Measurements from ENCODE around the gene CEP112.
"Not testable (repeated sequence)": the region's sequence is repeated elsewhere in the genome, so short reads cannot be mapped to it uniquely, and the experiment has no call there.

The CEP112 gene

DNA sequence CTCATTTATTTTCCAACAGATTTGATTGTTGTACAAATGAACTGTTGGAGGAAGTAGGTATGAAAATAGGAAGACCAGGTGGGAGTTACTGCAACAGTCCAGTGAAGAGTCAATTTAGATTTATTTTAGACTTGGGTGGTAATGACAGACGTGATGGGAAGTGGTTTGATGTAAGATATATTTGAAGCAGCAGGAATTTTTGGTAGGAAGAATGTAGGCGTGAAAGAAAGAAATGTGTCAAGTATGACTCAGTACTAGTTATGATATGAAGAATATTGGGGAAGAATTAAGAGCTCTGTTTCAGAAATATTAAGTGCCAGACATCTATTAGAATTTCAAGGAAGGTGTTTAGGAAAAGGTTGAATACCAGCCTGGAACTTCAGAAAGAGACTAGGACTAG, 382.6 kb downstream of the CEP112 start:
- no peak overlapping the region for H3K4me3 Mint-ChIP-seq
- no peaks in the 10 kb centered on the region for H3K4me1 Mint-ChIP-seq
- H3K9me3 Mint-ChIP-seq: peaks cover 35% of the 10 kb centered on the region
- H3K36me3 Mint-ChIP-seq (ENCODE audit: low read depth): peaks cover 50% of the 10 kb centered on the region
- H3K27ac Mint-ChIP-seq: no peak overlapping the region
- TF ChIP-seq, protein P1, sequence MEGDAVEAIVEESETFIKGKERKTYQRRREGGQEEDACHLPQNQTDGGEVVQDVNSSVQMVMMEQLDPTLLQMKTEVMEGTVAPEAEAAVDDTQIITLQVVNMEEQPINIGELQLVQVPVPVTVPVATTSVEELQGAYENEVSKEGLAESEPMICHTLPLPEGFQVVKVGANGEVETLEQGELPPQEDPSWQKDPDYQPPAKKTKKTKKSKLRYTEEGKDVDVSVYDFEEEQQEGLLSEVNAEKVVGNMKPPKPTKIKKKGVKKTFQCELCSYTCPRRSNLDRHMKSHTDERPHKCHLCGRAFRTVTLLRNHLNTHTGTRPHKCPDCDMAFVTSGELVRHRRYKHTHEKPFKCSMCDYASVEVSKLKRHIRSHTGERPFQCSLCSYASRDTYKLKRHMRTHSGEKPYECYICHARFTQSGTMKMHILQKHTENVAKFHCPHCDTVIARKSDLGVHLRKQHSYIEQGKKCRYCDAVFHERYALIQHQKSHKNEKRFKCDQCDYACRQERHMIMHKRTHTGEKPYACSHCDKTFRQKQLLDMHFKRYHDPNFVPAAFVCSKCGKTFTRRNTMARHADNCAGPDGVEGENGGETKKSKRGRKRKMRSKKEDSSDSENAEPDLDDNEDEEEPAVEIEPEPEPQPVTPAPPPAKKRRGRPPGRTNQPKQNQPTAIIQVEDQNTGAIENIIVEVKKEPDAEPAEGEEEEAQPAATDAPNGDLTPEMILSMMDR (IDR thresholded peaks at IDR 0.05; ENCODE audit: unreplicated experiment in 3 of 3): no peak
- no peaks in the 10 kb centered on the region for H3K27me3 Mint-ChIP-seq (ENCODE audit: low read depth)

DNA sequence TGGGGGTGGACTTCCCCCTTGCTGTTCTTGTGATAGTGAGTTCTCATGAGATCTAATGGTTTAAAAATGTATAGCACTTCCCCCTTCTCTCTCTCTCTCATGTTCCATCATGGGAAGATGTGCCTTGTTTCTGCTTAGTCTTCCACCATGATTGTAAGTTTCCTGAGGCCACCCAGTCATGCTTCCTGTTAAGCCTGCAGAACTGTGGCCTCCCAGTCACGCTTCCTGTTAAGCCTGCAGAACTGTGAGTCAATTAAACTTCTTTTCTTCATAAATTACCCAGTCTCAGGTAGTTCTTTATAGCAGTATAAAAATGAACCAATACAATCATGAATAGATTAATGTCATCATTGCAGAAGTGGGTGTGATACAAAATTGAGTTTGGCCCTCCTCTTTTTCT, 383.4 kb downstream of the CEP112 start:
- not testable (repeated sequence) for H3K4me1 Mint-ChIP-seq; H3K27me3 Mint-ChIP-seq (ENCODE audit: low read depth); H3K27ac Mint-ChIP-seq; H3K4me3 Mint-ChIP-seq
- Mint-ChIP-seq H3K9me3 (peaks cover 36% of the 10 kb centered on the region), H3K36me3 (ENCODE audit: low read depth) (peaks cover 50% of the 10 kb centered on the region)

GRCh38 chr17:65807361-65807760, 384.6 kb downstream of the CEP112 start:
- no peak overlapping the region for H3K27ac Mint-ChIP-seq
- no peaks in the 10 kb centered on the region for H3K27me3 Mint-ChIP-seq (ENCODE audit: low read depth)
- H3K4me3 Mint-ChIP-seq: no peak overlapping the region
- no peaks in the 10 kb centered on the region for H3K4me1 Mint-ChIP-seq
- peaks cover 57% of the 10 kb centered on the region for H3K36me3 Mint-ChIP-seq (ENCODE audit: low read depth)
- TF ChIP-seq, protein P1 (IDR thresholded peaks at IDR 0.05; ENCODE audit: unreplicated experiment in 3 of 3): no peak
- H3K9me3 Mint-ChIP-seq: peaks cover 45% of the 10 kb centered on the region

GRCh38 chr17:65801513-65801912, 390.4 kb downstream of the CEP112 start:
- TF ChIP-seq, protein P1 (IDR thresholded peaks at IDR 0.05; ENCODE audit: unreplicated experiment in 3 of 3): no peak
- Mint-ChIP-seq H3K4me3 (no peak overlapping the region), H3K36me3 (ENCODE audit: low read depth) (peaks cover 36% of the 10 kb centered on the region), H3K9me3 (peaks cover 38% of the 10 kb centered on the region), H3K27me3 (ENCODE audit: low read depth) (no peaks in the 10 kb centered on the region), H3K4me1 (no peaks in the 10 kb centered on the region), H3K27ac (no peak overlapping the region)

GRCh38 chr17:65800655-65801054, 391.3 kb downstream of the CEP112 start:
- peaks cover 33% of the 10 kb centered on the region for H3K9me3 Mint-ChIP-seq
- TF ChIP-seq, protein P1 (IDR thresholded peaks at IDR 0.05; ENCODE audit: unreplicated experiment in 3 of 3): no peak
- H3K4me3 Mint-ChIP-seq: no peak overlapping the region
- peaks cover 29% of the 10 kb centered on the region for H3K36me3 Mint-ChIP-seq (ENCODE audit: low read depth)
- H3K27me3 Mint-ChIP-seq (ENCODE audit: low read depth): no peaks in the 10 kb centered on the region
- no peaks in the 10 kb centered on the region for H3K4me1 Mint-ChIP-seq
- H3K27ac Mint-ChIP-seq: no peak overlapping the region

DNA sequence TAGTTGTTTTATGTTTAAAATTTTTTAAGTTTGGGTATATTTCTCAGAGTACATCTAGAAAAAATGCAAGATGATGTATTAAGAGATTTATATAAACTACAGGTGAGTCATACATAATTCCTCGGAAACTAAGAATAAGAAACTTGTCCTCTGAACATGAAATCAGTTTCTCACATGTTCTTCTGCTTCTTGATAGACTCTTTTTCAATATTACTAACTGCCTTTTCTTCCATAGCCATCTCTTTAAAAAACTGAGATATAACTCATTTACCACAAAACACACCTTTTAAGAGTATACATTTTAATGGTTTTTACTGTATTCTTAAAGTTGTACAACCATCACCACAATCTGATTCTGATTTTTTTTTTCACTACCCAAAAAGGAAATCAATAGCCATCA, 392.1 kb downstream of the CEP112 start:
- TF ChIP-seq, protein P1 (IDR thresholded peaks at IDR 0.05; ENCODE audit: unreplicated experiment in 3 of 3): no peak
- H3K9me3 Mint-ChIP-seq: peaks cover 29% of the 10 kb centered on the region
- H3K27me3 Mint-ChIP-seq (ENCODE audit: low read depth): no peaks in the 10 kb centered on the region
- H3K4me3 Mint-ChIP-seq: no peak overlapping the region
- no peaks in the 10 kb centered on the region for H3K4me1 Mint-ChIP-seq
- no peak overlapping the region for H3K27ac Mint-ChIP-seq
- peaks cover 25% of the 10 kb centered on the region for H3K36me3 Mint-ChIP-seq (ENCODE audit: low read depth)
